Effector CD8-positive, alpha-beta T cell (primary cell): ENCODE data around the gene PCDHA12.
"Not testable (repeated sequence)": the region's sequence is repeated elsewhere in the genome, so short reads cannot be mapped to it uniquely, and the experiment has no call there.

Experiments
- DNase-seq: peaks from one replicate; lab custom pipeline; 2025; lab: John Stamatoyannopoulos, UW
- total RNA-seq, 4 experiments: gene quantifications; one replicate each; lab custom pipeline; 2026; lab: John Stamatoyannopoulos, UW

The PCDHA12 gene, protein sequence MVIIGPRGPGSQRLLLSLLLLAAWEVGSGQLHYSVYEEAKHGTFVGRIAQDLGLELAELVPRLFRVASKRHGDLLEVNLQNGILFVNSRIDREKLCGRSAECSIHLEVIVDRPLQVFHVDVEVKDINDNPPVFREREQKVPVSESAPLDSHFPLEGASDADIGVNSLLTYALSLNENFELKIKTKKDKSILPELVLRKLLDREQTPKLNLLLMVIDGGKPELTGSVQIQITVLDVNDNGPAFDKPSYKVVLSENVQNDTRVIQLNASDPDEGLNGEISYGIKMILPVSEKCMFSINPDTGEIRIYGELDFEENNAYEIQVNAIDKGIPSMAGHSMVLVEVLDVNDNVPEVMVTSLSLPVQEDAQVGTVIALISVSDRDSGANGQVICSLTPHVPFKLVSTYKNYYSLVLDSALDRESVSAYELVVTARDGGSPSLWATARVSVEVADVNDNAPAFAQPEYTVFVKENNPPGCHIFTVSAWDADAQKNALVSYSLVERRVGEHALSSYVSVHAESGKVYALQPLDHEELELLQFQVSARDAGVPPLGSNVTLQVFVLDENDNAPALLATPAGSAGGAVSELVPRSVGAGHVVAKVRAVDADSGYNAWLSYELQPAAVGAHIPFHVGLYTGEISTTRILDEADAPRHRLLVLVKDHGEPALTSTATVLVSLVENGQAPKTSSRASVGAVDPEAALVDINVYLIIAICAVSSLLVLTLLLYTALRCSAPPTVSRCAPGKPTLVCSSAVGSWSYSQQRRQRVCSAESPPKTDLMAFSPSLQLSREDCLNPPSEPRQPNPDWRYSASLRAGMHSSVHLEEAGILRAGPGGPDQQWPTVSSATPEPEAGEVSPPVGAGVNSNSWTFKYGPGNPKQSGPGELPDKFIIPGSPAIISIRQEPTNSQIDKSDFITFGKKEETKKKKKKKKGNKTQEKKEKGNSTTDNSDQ
- 0 reads per million in 4 experiments for total RNA-seq

DNA sequence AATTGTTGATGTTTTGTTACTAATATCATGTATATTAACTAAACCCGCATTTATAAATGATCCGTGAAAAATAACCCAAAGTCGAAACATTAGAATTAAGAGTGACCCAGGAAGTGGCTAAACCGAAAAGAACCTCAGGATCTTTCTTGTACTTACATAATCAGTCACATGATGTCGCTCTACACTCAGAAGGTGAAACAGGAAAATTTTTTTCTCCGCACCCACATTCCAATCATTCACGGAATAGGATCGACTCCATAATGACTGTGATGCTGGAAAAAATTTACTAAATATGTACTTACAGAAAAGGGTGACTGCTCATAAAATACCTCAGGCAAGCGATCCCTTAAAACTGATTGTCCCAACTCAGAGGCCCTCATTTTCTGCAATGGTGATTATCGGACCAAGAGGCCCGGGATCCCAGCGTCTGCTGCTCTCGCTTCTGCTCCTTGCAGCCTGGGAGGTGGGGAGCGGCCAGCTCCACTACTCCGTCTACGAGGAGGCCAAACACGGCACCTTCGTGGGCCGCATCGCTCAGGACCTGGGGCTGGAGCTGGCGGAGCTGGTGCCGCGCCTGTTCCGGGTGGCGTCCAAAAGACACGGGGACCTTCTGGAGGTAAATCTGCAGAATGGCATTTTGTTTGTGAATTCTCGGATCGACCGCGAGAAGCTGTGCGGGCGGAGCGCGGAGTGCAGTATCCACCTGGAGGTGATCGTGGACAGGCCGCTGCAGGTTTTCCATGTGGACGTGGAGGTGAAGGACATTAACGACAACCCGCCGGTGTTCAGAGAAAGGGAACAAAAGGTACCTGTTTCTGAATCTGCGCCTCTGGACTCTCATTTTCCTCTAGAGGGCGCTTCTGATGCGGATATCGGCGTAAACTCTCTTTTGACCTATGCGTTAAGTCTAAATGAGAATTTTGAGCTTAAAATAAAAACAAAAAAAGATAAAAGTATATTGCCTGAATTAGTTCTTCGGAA lies at the start of gene PCDHA12:
PCDHA12 (plus strand) TSS at position 224 of the 981 bp plus-strand sequence; CDS start at position 389, 165 bp downstream.
- DNase-seq, result no peak

DNA sequence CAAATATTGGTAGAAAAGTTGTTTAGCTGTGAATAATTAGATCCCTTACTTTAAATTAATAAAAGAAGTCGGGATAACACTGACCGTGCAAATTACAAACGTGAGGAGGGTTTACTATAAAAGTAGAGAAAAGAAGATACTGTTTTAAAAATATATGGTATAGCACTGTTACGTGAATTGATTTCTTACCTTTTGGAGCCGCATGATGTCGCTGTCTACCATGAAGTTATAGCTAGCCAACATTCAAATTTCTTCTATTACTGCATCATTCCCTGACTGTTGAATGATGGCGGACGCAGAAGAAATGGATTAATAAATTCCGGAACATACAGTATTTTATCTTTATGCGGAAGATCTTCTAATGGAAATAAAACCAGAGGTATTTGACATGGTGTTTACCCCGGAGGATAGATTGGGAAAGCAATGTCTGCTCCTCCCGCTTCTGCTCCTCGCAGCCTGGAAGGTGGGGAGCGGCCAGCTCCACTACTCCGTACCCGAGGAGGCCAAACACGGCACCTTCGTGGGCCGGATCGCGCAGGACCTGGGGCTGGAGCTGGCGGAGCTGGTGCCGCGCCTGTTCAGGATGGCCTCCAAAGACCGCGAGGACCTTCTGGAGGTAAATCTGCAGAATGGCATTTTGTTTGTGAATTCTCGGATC lies 47.3 kb upstream of the PCDHA12 start, which contains the start of gene PCDHA6:
PCDHA6 (plus strand) TSS at position 257 of the 658 bp plus-strand sequence; CDS start at position 389, 132 bp downstream.
- DNase-seq, result no peak

DNA sequence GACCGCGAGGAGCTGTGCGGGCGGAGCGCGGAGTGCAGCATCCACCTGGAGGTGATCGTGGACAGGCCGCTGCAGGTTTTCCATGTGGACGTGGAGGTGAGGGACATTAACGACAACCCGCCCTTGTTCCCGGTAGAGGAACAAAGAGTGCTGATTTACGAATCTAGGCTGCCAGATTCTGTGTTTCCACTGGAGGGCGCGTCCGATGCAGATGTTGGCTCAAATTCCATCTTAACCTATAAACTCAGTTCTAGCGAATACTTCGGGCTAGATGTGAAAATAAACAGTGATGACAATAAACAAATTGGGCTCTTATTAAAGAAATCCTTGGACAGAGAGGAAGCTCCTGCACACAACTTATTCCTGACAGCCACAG lies 46.8 kb upstream of the PCDHA12 start:
- no peak for DNase-seq

DNA sequence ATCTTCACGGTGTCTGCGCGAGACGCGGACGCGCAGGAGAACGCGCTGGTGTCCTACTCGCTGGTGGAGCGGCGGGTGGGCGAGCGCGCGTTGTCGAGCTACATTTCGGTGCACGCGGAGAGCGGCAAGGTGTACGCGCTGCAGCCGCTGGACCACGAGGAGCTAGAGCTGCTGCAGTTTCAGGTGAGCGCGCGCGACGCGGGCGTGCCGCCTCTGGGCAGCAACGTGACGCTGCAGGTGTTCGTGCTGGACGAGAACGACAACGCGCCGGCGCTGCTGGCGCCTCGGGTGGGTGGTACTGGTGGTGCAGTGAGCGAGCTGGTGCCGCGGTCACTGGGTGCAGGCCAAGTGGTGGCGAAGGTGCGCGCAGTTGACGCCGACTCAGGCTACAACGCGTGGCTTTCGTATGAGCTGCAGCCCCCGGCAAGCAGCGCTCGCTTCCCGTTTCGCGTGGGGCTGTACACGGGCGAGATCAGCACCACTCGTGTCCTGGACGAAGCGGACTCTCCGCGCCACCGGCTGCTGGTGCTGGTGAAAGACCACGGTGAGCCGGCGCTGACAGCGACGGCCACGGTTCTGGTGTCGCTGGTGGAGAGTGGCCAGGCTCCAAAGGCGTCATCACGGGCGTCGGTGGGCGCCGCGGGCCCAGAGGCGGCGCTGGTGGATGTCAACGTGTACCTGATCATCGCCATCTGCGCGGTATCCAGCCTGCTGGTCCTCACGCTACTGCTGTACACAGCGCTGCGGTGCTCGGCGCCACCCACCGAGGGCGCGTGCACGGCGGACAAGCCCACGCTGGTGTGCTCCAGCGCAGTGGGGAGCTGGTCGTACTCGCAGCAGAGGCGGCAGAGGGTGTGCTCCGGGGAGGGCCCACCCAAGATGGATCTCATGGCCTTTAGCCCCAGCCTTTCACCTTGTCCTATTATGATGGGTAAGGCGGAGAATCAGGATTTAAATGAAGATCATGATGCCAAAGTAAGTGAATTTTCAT lies 45.3 kb upstream of the PCDHA12 start:
- DNase-seq, result not testable (repeated sequence)

DNA sequence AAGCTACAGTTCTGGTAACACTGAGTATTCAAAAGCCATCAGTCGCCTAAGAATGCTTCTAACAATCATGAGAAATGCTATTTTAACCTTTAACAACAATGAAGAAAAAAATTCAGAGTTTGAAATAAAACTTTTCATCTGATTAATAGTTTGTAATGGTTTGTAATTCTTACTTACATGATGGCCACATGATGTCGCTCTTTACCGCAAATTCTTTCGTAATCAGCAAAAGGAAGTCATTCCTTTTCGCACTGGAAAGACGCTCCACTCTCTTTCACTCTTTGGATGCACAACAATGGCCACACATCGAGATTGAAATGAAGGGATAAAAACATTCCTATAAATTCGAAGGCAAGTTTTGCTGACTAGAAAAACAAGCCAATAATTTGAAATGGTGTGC lies 41.1 kb upstream of the PCDHA12 start, which contains the start of gene PCDHA7:
PCDHA7 (plus strand) TSS at position 277 of the 400 bp plus-strand sequence; CDS start at position 392, 115 bp downstream.
- DNase-seq, result no peak

DNA sequence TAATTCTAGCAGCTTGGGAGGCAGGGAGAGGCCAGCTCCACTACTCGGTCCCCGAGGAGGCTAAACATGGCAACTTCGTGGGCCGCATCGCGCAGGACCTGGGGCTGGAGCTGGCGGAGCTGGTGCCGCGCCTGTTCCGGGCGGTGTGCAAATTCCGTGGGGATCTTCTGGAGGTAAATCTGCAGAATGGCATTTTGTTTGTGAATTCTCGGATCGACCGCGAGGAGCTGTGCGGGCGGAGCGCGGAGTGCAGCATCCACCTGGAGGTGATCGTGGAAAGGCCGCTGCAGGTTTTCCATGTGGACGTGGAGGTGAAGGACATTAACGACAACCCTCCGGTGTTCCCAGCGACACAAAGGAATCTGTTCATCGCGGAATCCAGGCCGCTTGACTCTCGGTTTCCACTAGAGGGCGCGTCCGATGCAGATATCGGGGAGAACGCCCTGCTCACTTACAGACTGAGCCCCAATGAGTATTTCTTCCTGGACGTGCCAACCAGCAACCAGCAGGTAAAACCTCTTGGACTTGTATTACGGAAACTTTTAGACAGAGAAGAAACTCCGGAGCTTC lies 40.6 kb upstream of the PCDHA12 start:
- not testable (repeated sequence) for DNase-seq

DNA sequence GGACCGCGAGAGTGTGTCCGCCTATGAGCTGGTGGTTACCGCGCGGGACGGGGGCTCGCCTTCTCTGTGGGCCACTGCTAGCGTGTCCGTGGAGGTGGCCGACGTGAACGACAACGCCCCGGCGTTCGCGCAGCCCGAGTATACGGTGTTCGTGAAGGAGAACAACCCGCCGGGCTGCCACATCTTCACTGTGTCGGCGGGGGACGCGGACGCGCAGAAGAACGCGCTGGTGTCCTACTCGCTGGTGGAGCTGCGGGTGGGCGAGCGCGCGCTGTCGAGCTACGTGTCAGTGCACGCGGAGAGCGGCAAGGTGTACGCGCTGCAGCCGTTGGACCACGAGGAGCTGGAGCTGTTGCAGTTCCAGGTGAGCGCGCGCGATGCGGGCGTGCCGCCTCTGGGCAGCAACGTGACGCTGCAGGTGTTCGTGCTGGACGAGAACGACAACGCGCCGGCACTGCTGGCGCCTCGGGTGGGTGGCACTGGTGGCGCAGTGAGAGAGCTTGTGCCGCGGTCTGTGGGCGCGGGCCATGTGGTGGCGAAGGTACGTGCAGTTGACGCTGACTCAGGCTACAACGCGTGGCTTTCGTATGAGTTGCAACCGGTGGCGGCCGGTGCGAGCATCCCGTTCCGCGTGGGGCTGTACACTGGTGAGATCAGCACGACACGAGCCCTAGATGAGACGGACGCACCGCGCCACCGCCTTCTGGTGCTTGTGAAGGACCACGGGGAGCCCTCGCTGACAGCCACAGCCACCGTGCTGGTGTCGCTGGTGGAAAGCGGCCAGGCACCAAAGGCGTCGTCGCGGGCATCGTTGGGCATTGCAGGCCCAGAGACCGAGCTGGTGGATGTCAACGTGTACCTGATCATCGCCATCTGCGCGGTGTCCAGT lies 39.2 kb upstream of the PCDHA12 start:
- no peak for DNase-seq

DNA sequence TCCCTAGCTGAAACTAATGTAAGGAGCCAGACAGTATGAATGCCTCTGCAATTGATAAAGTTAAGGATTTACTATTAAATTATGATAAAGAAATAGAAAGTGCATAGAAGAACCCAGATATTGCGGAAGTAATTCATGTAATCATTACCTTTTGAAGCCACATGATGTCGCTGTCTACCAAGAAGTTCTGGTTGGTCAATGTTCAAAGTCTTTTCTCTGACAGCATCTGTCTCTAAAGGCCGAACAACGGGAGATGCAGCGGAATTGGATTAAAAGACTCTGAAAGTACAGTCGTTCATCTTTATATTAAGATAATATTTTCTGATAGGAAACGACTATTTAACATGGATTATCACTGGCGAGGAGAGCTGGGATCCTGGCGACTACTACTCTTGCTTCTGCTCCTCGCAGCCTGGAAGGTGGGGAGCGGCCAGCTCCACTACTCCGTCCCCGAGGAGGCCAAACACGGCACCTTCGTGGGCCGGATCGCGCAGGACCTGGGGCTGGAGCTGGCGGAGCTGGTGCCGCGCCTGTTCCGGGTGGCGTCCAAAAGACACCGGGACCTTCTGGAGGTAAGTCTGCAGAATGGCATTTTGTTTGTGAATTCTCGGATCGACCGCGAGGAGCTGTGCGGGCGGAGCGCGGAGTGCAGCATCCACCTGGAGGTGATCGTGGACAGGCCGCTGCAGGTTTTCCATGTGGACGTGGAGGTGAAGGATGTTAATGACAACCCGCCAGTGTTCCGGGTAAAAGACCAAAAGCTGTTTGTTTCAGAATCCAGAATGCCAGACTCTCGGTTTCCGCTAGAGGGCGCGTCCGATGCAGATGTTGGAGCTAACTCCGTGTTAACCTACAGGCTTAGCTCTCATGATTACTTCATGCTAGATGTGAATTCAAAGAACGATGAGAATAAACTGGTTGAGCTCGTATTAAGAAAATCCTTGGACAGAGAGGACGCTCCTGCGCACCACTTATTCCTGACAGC lies 33.8 kb upstream of the PCDHA12 start, which contains the start of gene PCDHA8:
PCDHA8 (plus strand) TSS at position 210 of the 985 bp plus-strand sequence; CDS start at position 345, 135 bp downstream.
- no peak for DNase-seq

DNA sequence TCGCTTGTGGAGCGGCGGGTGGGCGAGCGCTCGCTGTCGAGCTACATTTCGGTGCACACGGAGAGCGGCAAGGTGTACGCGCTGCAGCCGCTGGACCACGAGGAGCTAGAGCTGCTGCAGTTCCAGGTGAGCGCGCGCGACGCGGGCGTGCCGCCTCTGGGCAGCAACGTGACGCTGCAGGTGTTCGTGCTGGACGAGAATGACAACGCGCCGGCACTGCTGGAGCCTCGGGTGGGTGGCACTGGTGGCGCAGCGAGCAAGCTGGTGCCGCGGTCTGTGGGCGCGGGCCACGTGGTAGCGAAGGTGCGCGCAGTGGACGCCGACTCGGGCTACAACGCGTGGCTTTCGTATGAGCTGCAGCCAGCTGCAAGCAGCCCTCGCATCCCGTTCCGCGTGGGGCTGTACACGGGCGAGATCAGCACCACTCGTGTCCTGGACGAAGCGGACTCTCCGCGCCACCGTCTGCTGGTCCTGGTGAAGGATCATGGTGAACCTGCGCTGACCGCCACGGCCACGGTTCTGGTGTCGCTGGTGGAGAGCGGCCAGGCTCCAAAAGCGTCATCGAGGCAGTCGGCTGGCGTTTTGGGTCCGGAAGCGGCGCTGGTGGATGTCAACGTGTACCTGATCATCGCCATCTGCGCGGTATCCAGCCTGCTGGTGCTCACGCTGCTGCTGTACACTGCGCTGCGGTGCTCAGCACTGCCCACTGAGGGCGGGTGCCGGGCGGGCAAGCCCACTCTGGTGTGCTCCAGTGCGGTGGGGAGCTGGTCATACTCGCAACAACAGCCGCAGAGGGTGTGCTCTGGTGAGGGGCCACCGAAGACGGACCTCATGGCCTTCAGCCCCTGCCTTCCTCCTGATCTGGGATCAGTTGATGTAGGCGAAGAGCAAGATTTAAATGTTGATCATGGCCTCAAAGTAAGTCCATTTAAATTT lies 32.0 kb upstream of the PCDHA12 start:
- DNase-seq, result no peak

DNA sequence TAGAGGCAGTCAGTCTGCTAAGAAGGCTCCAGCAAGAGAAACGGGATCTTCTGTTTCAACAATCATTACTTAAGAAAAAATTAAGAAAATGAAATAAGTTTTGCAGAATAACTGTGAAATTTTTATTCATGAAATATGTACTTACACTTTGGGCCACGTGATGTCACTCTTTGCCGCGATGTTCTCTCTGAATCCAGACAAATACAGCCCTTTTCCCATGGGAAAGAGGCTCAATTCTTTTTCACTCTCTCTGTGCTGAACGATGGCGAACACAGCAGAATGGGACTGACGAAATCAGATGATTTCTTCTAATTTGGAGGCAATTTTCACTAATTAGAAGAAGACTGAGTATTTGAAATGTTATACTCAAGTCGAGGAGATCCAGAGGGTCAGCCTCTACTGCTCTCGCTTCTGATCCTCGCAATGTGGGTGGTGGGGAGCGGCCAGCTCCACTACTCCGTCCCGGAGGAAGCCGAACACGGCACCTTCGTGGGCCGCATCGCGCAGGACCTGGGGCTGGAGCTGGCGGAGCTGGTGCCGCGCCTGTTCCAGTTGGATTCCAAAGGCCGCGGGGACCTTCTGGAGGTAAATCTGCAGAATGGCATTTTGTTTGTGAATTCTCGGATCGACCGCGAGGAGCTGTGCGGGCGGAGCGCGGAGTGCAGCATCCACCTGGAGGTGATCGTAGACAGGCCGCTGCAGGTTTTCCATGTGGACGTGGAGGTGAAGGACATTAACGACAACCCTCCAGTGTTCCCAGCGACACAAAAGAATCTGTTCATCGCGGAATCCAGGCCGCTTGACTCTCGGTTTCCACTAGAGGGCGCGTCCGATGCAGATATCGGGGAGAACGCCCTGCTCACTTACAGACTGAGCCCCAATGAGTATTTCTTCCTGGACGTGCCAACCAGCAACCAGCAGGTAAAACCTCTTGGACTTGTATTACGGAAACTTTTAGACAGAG lies 26.7 kb upstream of the PCDHA12 start, which contains the start of gene PCDHA9:
PCDHA9 (plus strand) TSS at position 244 of the 964 bp plus-strand sequence; CDS start at position 358, 114 bp downstream.
- not testable (repeated sequence) for DNase-seq

DNA sequence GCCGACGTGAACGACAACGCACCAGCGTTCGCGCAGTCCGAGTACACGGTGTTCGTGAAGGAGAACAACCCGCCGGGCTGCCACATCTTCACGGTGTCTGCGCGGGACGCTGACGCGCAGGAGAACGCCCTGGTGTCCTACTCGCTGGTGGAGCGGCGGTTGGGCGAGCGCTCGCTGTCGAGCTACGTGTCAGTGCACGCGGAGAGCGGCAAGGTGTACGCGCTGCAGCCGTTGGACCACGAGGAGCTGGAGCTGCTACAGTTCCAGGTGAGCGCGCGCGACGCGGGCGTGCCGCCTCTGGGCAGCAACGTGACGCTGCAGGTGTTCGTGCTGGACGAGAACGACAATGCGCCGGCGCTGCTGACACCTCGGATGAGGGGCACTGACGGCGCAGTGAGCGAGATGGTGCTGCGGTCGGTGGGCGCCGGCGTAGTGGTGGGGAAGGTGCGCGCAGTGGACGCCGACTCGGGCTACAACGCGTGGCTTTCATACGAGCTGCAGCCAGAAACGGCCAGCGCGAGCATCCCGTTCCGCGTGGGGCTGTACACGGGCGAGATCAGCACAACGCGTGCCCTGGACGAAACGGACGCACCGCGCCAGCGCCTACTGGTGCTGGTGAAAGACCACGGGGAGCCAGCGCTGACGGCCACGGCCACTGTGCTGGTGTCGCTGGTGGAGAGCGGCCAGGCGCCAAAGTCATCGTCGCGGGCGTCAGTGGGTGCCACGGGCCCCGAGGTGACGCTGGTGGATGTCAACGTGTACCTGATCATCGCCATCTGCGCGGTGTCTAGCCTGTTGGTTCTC lies 25.1 kb upstream of the PCDHA12 start:
- DNase-seq, result not testable (repeated sequence)

DNA sequence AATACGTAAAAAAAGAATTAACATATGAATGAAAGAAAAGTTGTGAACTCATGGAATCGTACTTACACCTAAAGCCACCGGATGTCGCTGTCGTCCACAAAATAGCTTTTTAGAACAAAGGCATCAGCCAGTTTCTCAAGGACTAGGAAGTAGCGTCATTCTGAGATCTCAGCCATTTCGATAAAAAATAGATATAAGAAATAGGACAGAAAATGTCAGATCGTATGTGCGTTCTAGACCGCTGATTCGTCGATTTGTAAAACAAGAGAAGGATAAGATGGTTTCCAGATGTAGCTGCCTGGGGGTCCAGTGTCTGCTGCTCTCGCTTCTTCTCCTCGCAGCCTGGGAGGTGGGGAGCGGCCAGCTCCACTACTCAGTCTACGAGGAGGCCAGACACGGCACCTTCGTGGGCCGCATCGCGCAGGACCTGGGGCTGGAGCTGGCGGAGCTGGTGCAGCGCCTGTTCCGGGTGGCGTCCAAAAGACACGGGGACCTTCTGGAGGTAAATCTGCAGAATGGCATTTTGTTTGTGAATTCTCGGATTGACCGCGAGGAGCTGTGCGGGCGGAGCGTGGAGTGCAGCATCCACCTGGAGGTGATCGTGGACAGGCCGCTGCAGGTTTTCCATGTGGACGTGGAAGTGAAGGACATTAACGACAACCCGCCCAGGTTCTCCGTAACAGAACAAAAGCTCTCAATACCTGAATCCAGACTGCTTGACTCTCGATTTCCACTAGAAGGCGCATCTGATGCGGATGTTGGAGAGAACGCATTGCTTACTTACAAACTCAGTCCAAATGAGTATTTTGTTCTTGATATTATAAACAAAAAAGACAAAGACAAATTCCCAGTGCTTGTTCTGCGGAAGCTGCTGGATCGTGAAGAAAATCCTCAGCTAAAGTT lies 19.1 kb upstream of the PCDHA12 start, which contains the start of gene PCDHA10:
PCDHA10 (plus strand) TSS at position 126 of the 903 bp plus-strand sequence; CDS start at position 278, 152 bp downstream.
- no peak for DNase-seq
